COR-L47 (cell line): ENCODE results near the gene HOMER3.

Experiments used
- DNase-seq: peaks from one replicate; lab custom pipeline; 2025; lab: John Stamatoyannopoulos, UW

The HOMER3 gene

GRCh38 chr19:18900700-18901481 lies 40.1 kb downstream of the HOMER3 start:
- no peak for DNase-seq

- no peak for DNase-seq
Measured at GRCh38 chr19:18899624-18900560, 41.1 kb downstream of the HOMER3 start.

GRCh38 chr19:18898607-18899408 lies 42.2 kb downstream of the HOMER3 start:
- DNase-seq = no peak

GRCh38 chr19:18898081-18898606 lies 42.9 kb downstream of the HOMER3 start:
- DNase-seq = no peak

- DNase-seq = no peak
Measured at GRCh38 chr19:18897094-18898029, 43.7 kb downstream of the HOMER3 start.

GRCh38 chr19:18896421-18896841 lies 44.6 kb downstream of the HOMER3 start:
- DNase-seq = no peak

GRCh38 chr19:18895824-18896341 lies 45.1 kb downstream of the HOMER3 start, which contains the start of gene CERS1:
CERS1 (minus strand) TSS chr19:18896158; CDS start chr19:18896072, 86 bp downstream.
- peak; percentile 48 for DNase-seq

- DNase-seq = peak; percentile 34
Measured at GRCh38 chr19:18895038-18895823, 45.8 kb downstream of the HOMER3 start.

- peak; percentile 93 for DNase-seq
Measured at GRCh38 chr19:18894254-18895037, 46.6 kb downstream of the HOMER3 start.

- no peak for DNase-seq
Measured at GRCh38 chr19:18893587-18894253, 47.3 kb downstream of the HOMER3 start.

GRCh38 chr19:18889949-18890745 lies 50.9 kb downstream of the HOMER3 start:
- DNase-seq = no peak

GRCh38 chr19:18886972-18887371 lies 54.0 kb downstream of the HOMER3 start:
- no peak for DNase-seq

GRCh38 chr19:18883526-18884304 lies 57.3 kb downstream of the HOMER3 start:
- no peak for DNase-seq

GRCh38 chr19:18881491-18881890 lies 59.5 kb downstream of the HOMER3 start:
- no peak for DNase-seq

GRCh38 chr19:18879579-18880373 lies 61.2 kb downstream of the HOMER3 start:
- DNase-seq = no peak
